Fibroblast of lung (primary cell): ENCODE measurements around the gene BTG4.

Source experiments
- CTCF ChIP-seq, 2 donors: IDR thresholded peaks in 1 of 2; conservative IDR thresholded peaks in 1 of 2; 1 replicate in 1 of 2; 2 replicates in 1 of 2; pipeline ENCODE4 v1.5.1; 2011 to 2012; ENCODE audit warnings: low read length in 2 of 2, control low read depth in 1 of 2, inconsistent platforms in 1 of 2, low read depth in 1 of 2, mild to moderate bottlenecking in 1 of 2
- EZH2 ChIP-seq: IDR thresholded peaks from 2 replicates; pipeline ENCODE4 v1.5.1; 2012; ENCODE audit warnings: low read length, control low read depth, mild to moderate bottlenecking; ENCODE audit errors: missing control alignments

- TF ChIP-seq CTCF (conservative IDR thresholded peaks at IDR 0.05 in 1 of 2, IDR thresholded peaks at IDR 0.05 in 1 of 2; ENCODE audit: low read depth in 1 of 2, low read length in 2 of 2) = no peak
- TF ChIP-seq EZH2 = no peak
Observed at GRCh38 chr11:111474432-111474831, 37.8 kb downstream of the BTG4 start.
